Caco-2 (cell line): ENCODE results near the gene SNAPC3. TPM values are rescaled to one million over a fixed set of nuclear protein-coding genes. Genes with fewer than 3 reads are reported as not detected.

ENCODE experiments used
- BruUV-seq: library from RNA; stranded (reverse); fragments of 400-500 nt; replicated peaks from 2 replicates; lab custom pipeline; 2021; lab: Mats Ljungman, UMichigan
- CTCF ChIA-PET: fragments of 300-600 bp; sonication (Branson Sonifier 250); formaldehyde crosslinking; loops from one replicate; lab custom pipeline; 2022; ENCODE audit warnings: antibody characterized with exemption; lab: Charles Lee
- POLR2A ChIA-PET: fragments of 300-600 bp; sonication (Branson Sonifier 250); formaldehyde crosslinking; loops from one replicate; lab custom pipeline; 2022; ENCODE audit warnings: antibody characterized with exemption; lab: Charles Lee
- DNase-seq, 2 experiments: peaks; one replicate each; pipeline versions ENCODE4 v3.0.0 to v3.0.0-alpha.2; 2020 to 2022
- H3K27me3 ChIP-seq: replicated peaks from 2 replicates; pipeline ENCODE4 v1.6.0; 2011; ENCODE audit warnings: low read length; ENCODE audit not compliant: control insufficient read depth, insufficient read depth
- H3K36me3 ChIP-seq: 2 replicates; pipeline ENCODE4 v1.5.1; 2011; ENCODE audit warnings: low read length; ENCODE audit not compliant: control insufficient read depth, insufficient read depth
- H3K4me1 ChIP-seq: fragments of 250-450 bp; sonication (Bioruptor Pico); 2 replicates; pipeline ENCODE4 v1.5.1; 2020; ENCODE audit warnings: mild to moderate bottlenecking
- H3K4me3 ChIP-seq: 2 replicates; pipeline ENCODE4 v1.5.1; 2011; ENCODE audit warnings: low read depth, mild to moderate bottlenecking, control low read depth, low read length
- H3K9me3 ChIP-seq: fragments of 250-450 bp; sonication (Bioruptor Pico); 2 replicates; pipeline ENCODE4 v1.5.1; 2020; ENCODE audit warnings: mild to moderate bottlenecking, moderate library complexity
- H3K27ac Mint-ChIP-seq: one replicate; pipeline ENCODE4 v1.8.0; 2022; ENCODE audit warnings: mixed read lengths; ENCODE audit not compliant: unreplicated experiment
- H3K27me3 Mint-ChIP-seq: one replicate; pipeline ENCODE4 v1.8.0; 2022; ENCODE audit warnings: mixed read lengths; ENCODE audit not compliant: insufficient read depth, unreplicated experiment
- H3K36me3 Mint-ChIP-seq: one replicate; pipeline ENCODE4 v1.8.0; 2022; ENCODE audit warnings: mild to moderate bottlenecking, mixed read lengths; ENCODE audit not compliant: insufficient read depth, unreplicated experiment
- H3K4me1 Mint-ChIP-seq: one replicate; pipeline ENCODE4 v1.8.0; 2022; ENCODE audit warnings: low read depth, mixed read lengths; ENCODE audit not compliant: unreplicated experiment
- H3K4me3 Mint-ChIP-seq: one replicate; pipeline ENCODE4 v1.8.0; 2022; ENCODE audit warnings: mild to moderate bottlenecking, moderate library complexity, mixed read lengths; ENCODE audit not compliant: unreplicated experiment
- H3K9me3 Mint-ChIP-seq: one replicate; pipeline ENCODE4 v1.8.0; 2022; ENCODE audit warnings: mixed read lengths; ENCODE audit not compliant: unreplicated experiment
- CTCF ChIP-seq, 2 experiments: fragments of 200-600 bp in 1 of 2; IDR thresholded peaks; 1 replicate in 1 of 2; 2 replicates in 1 of 2; pipeline versions ENCODE4 v1.5.1 to v1.8.0; 2011 to 2022; ENCODE audit warnings: antibody characterized with exemption in 1 of 2, control low read depth in 1 of 2, inconsistent platforms in 1 of 2, low read depth in 1 of 2, low read length in 1 of 2, mild to moderate bottlenecking in 1 of 2, moderate library complexity in 1 of 2; ENCODE audit not compliant: insufficient read depth in 1 of 2, severe bottlenecking in 1 of 2, unreplicated experiment in 1 of 2
- intact Hi-C: fragments of 100-400 bp; cut with micrococcal nuclease; formaldehyde crosslinking; loops from one replicate; pipeline ENCODE4 v1.10.0; 2022; ENCODE audit not compliant: unreplicated experiment
- total RNA-seq: library from RNA; stranded (reverse); gene quantifications from 2 replicates; pipeline ENCODE4 v1.2.3, GENCODE V29; 2022

The SNAPC3 gene
- total RNA-seq, 1 experiment from 2014 or later: 21.1 TPM

GRCh38 chr9:15420796-15421195, 1.9 kb upstream of the SNAPC3 start:
- H3K36me3 Mint-ChIP-seq: peaks cover 9% of the 10 kb centered on the region
- H3K9me3 Mint-ChIP-seq: no peaks in the 10 kb centered on the region
- Histone ChIP-seq H3K27me3 (no peaks in the 10 kb centered on the region), H3K4me3 (no peak overlapping the region), H3K36me3 (no peaks in the 10 kb centered on the region), H3K4me1 (peaks cover 7% of the 10 kb centered on the region), H3K9me3 (no peaks in the 10 kb centered on the region)
- POLR2A ChIA-PET: no interaction called here
- no peaks in the 10 kb centered on the region for H3K4me1 Mint-ChIP-seq
- DNase-seq: no peak
- CTCF ChIA-PET: no interaction called here
- no peaks in the 10 kb centered on the region for H3K27me3 Mint-ChIP-seq
- no peak for TF ChIP-seq CTCF (IDR thresholded peaks at IDR 0.05; ENCODE audit: insufficient read depth in 1 of 2, low read depth in 1 of 2, low read length in 1 of 2, severe bottlenecking in 1 of 2, unreplicated experiment in 1 of 2)
- H3K27ac Mint-ChIP-seq: no peak overlapping the region
- no TSS peak for BruUV-seq
- H3K4me3 Mint-ChIP-seq: no peak overlapping the region
- intact Hi-C loops: no loop called here

- H3K4me1 ChIP-seq: peaks cover 11% of the 10 kb centered on the region
- H3K27me3 ChIP-seq: no peaks in the 10 kb centered on the region
- ChIA-PET CTCF (no interaction called here), POLR2A (no interaction called here)
- no peaks in the 10 kb centered on the region for H3K27me3 Mint-ChIP-seq
- peak overlapping the region; percentile 91 for H3K27ac Mint-ChIP-seq
- peaks cover 13% of the 10 kb centered on the region for H3K36me3 Mint-ChIP-seq
- BruUV-seq: no TSS peak
- no peaks in the 10 kb centered on the region for H3K4me1 Mint-ChIP-seq
- no peaks in the 10 kb centered on the region for H3K9me3 ChIP-seq
- H3K36me3 ChIP-seq: no peaks in the 10 kb centered on the region
- TF ChIP-seq CTCF (IDR thresholded peaks at IDR 0.05; ENCODE audit: insufficient read depth in 1 of 2, low read depth in 1 of 2, low read length in 1 of 2, severe bottlenecking in 1 of 2, unreplicated experiment in 1 of 2): no peak
- no peaks in the 10 kb centered on the region for H3K9me3 Mint-ChIP-seq
- peak overlapping the region; percentile 87 for H3K4me3 Mint-ChIP-seq
- intact Hi-C loops: no loop called here
- no peak overlapping the region for H3K4me3 ChIP-seq
- no peak for DNase-seq
Measured at GRCh38 chr9:15421532-15421931, 1.1 kb upstream of the SNAPC3 start.

GRCh38 chr9:15421990-15422371, 695 bp upstream of the SNAPC3 start:
- no peaks in the 10 kb centered on the region for H3K36me3 ChIP-seq
- intact Hi-C loops: loop anchor here (2.0 kb wide), 1 partner anchor 131 kb away; the partner anchor contains the start of gene CCDC171
- TF ChIP-seq CTCF (IDR thresholded peaks at IDR 0.05; ENCODE audit: insufficient read depth in 1 of 2, low read depth in 1 of 2, low read length in 1 of 2, severe bottlenecking in 1 of 2, unreplicated experiment in 1 of 2): no peak
- no peaks in the 10 kb centered on the region for H3K9me3 ChIP-seq
- POLR2A ChIA-PET: no interaction called here
- H3K27me3 Mint-ChIP-seq: no peaks in the 10 kb centered on the region
- peak overlapping the region; percentile 87 for H3K4me3 Mint-ChIP-seq
- peaks cover 11% of the 10 kb centered on the region for H3K4me1 ChIP-seq
- no peaks in the 10 kb centered on the region for H3K9me3 Mint-ChIP-seq
- H3K36me3 Mint-ChIP-seq: peaks cover 13% of the 10 kb centered on the region
- no peaks in the 10 kb centered on the region for H3K4me1 Mint-ChIP-seq
- peak overlapping the region; percentile 95 for H3K4me3 ChIP-seq
- TSS peak; percentile 94 for BruUV-seq
- CTCF ChIA-PET: no interaction called here
- no peak for DNase-seq
- H3K27ac Mint-ChIP-seq: peak overlapping the region; percentile 91
- no peaks in the 10 kb centered on the region for H3K27me3 ChIP-seq
